GM12878 (cell line): ENCODE measurements around the gene INPP5D. TPM values are rescaled to one million over a fixed set of nuclear protein-coding genes. Genes with fewer than 3 reads are reported as not detected.

ENCODE experiments used
- ATAC-seq: fragments of 200-7000 bp; cut with Tn5 transposase; 3 replicates; pipeline ENCODE4 v1.9.1; 2020; ENCODE audit warnings: mild to moderate bottlenecking, moderate library complexity
- BruUV-seq: library from RNA; stranded (reverse); fragments of 400-500 nt; replicated peaks from 2 replicates; lab custom pipeline; 2021; lab: Mats Ljungman, UMichigan
- CTCF ChIA-PET: fragments of 300-600 bp; sonication (Branson Sonifier 250); formaldehyde crosslinking; extraction: SDS; loops from one replicate; lab custom pipeline; 2021; ENCODE audit warnings: inconsistent platforms; lab: Yijun Ruan, JAX
- POLR2A ChIA-PET: fragments of 350-600 bp; formaldehyde crosslinking; extraction: SDS; loops from one replicate; lab custom pipeline; 2021; ENCODE audit warnings: inconsistent platforms; lab: Charles Lee
- RAD21 ChIA-PET: fragments of 300-600 bp; sonication (Branson Sonifier 250); formaldehyde crosslinking; loops from one replicate; lab custom pipeline; 2023; ENCODE audit warnings: antibody characterized with exemption; ENCODE audit not compliant: unreplicated experiment; lab: Charles Lee
- SMC1A ChIA-PET: fragments of 300-600 bp; sonication (Branson Sonifier 250); formaldehyde crosslinking; loops from one replicate; lab custom pipeline; 2023; ENCODE audit not compliant: unreplicated experiment, uncharacterized antibody; lab: Charles Lee
- DNase-seq: peaks from one replicate; pipeline ENCODE4 v3.0.0-alpha.2; 2011; ENCODE audit warnings: low read depth, low spot score
- FAIRE-seq: peaks from 3 replicates; lab custom pipeline; 2011; peaks lifted over from hg19 to GRCh38; lab: Jason Lieb, UNC
- H2AFZ ChIP-seq: 2 replicates; pipeline ENCODE4 v1.6.0; 2011; ENCODE audit warnings: low read depth, low read length, control low read depth; ENCODE audit not compliant: control insufficient read depth
- H3K27ac ChIP-seq: 2 replicates; pipeline ENCODE4 v1.5.1; 2011; ENCODE audit warnings: control low read depth; ENCODE audit not compliant: control insufficient read depth, insufficient read depth
- H3K27me3 ChIP-seq, 2 experiments: replicated peaks in 1 of 2; 2 replicates each; pipeline versions ENCODE4 v1.6.0 to v1.6.1; 2011; ENCODE audit warnings: low read length in 1 of 2; ENCODE audit not compliant: control insufficient read depth in 2 of 2, insufficient read depth in 2 of 2
- H3K36me3 ChIP-seq, 2 experiments: 2 replicates each; pipeline ENCODE4 v1.5.1; 2011; ENCODE audit warnings: low read length in 1 of 2; ENCODE audit not compliant: control insufficient read depth in 2 of 2, insufficient read depth in 2 of 2
- H3K4me1 ChIP-seq: 2 replicates; pipeline ENCODE4 v1.6.1; 2011; ENCODE audit warnings: mild to moderate bottlenecking, low read length, moderate library complexity, mixed read lengths; ENCODE audit not compliant: control insufficient read depth, insufficient read depth
- H3K4me2 ChIP-seq: 2 replicates; pipeline ENCODE4 v1.6.0; 2011; ENCODE audit warnings: control low read depth; ENCODE audit not compliant: control insufficient read depth, insufficient read depth
- H3K4me3 ChIP-seq: fragments of 200-600 bp; sonication (generic); 2 replicates; pipeline ENCODE4 v1.5.1; 2016
- H3K79me2 ChIP-seq: 2 replicates; pipeline ENCODE4 v1.6.0; 2011; ENCODE audit warnings: low read length; ENCODE audit not compliant: control insufficient read depth, insufficient read depth
- H3K9ac ChIP-seq: 2 replicates; pipeline ENCODE4 v1.8.0; 2011; ENCODE audit warnings: low read length, control low read depth, mixed read lengths; ENCODE audit not compliant: control insufficient read depth, insufficient read depth
- H3K9me3 ChIP-seq: replicated peaks from 3 replicates; pipeline ENCODE4 v1.5.1; 2011; ENCODE audit warnings: mild to moderate bottlenecking, low read length; ENCODE audit not compliant: control insufficient read depth, insufficient read depth
- H4K20me1 ChIP-seq: 2 replicates; pipeline ENCODE4 v1.6.0; 2011; ENCODE audit not compliant: control insufficient read depth, insufficient read depth
- BHLHE40 ChIP-seq, 2 experiments: fragments of 450-650 bp in 1 of 2; IDR thresholded peaks; 2 replicates each; pipeline ENCODE4 v1.6.1; 2011 to 2017; ENCODE audit warnings: low read depth in 2 of 2, borderline replicate concordance in 1 of 2, improper control_type of control experiment in 1 of 2, low read length in 1 of 2, mild to moderate bottlenecking in 1 of 2
- FOS ChIP-seq: IDR thresholded peaks from 3 replicates; pipeline ENCODE4 v1.6.1; 2011; ENCODE audit warnings: borderline replicate concordance; ENCODE audit not compliant: insufficient read length; ENCODE audit errors: extremely low read depth
- IRF4 ChIP-seq: IDR thresholded peaks from 2 replicates; pipeline ENCODE4 v1.6.1; 2011; ENCODE audit warnings: low read depth, low read length
- LARP7 ChIP-seq: fragments of 450-650 bp; IDR thresholded peaks from 2 replicates; pipeline ENCODE4 v1.6.1; 2017; ENCODE audit warnings: mild to moderate bottlenecking
- MEF2A ChIP-seq: IDR thresholded peaks from 2 replicates; pipeline ENCODE4 v1.6.1; 2011; ENCODE audit warnings: low read depth, mild to moderate bottlenecking, low read length, moderate library complexity; ENCODE audit not compliant: insufficient read depth
- NR2C2 ChIP-seq: IDR thresholded peaks from 2 replicates; pipeline ENCODE4 v1.6.1; 2011; ENCODE audit warnings: borderline replicate concordance, low read depth; ENCODE audit not compliant: control insufficient read depth, insufficient read length
- POLR2AphosphoS5 ChIP-seq: IDR thresholded peaks from 2 replicates; pipeline ENCODE4 v1.6.1; 2011; ENCODE audit warnings: mild to moderate bottlenecking, low read length, inconsistent platforms
- PRDM15 ChIP-seq: fragments of 450-650 bp; formaldehyde crosslinking; IDR thresholded peaks from 2 replicates; pipeline ENCODE4 v1.4.0; 2020; ENCODE audit warnings: mild to moderate bottlenecking, moderate library complexity
- SIN3A ChIP-seq: IDR thresholded peaks from 2 replicates; pipeline ENCODE4 v1.6.1; 2012; ENCODE audit warnings: low read depth, low read length, improper control_type of control experiment
- STAT3 ChIP-seq: IDR thresholded peaks from 2 replicates; pipeline ENCODE4 v1.6.1; 2011; ENCODE audit warnings: low read depth, low read length, improper control_type of control experiment
- SUPT20H ChIP-seq: IDR thresholded peaks from 2 replicates; pipeline ENCODE4 v1.6.1; 2011; ENCODE audit warnings: low read depth, mild to moderate bottlenecking, low read length, moderate library complexity, borderline replicate concordance; ENCODE audit not compliant: control insufficient read depth
- TCF3 ChIP-seq: IDR thresholded peaks from 2 replicates; pipeline ENCODE4 v1.6.1; 2012; ENCODE audit warnings: low read depth, mild to moderate bottlenecking, low read length, borderline replicate concordance; ENCODE audit not compliant: insufficient read depth
- WRNIP1 ChIP-seq: IDR thresholded peaks from 2 replicates; pipeline ENCODE4 v1.6.1; 2011; ENCODE audit warnings: low read depth, low read length, improper control_type of control experiment, borderline replicate concordance
- ZNF622 ChIP-seq: fragments of 450-650 bp; IDR thresholded peaks from 2 replicates; pipeline ENCODE4 v1.6.1; 2017; ENCODE audit warnings: mild to moderate bottlenecking, inconsistent platforms
- ZSCAN29 ChIP-seq: fragments of 450-650 bp; IDR thresholded peaks from 2 replicates; pipeline ENCODE4 v1.6.1; 2017; ENCODE audit warnings: mild to moderate bottlenecking, moderate library complexity
- WGBS: methylation state at CpG from one replicate; pipeline ENCODE4 v1.1.6; 2016; ENCODE audit warnings: low lambda C conversion rate; ENCODE audit not compliant: insufficient replicate concordance, insufficient coverage; ENCODE audit errors: missing lambda C conversion rate; 5-methylcytosine and 5-hydroxymethylcytosine counted together
- in situ Hi-C: fragments of 300-500 bp; cut with MboI; formaldehyde crosslinking; loops from 9 replicates; pipeline ENCODE4 v1.14.3; 2018; ENCODE audit warnings: mixed read lengths
- intact Hi-C: fragments of 100-400 bp; cut with micrococcal nuclease; formaldehyde crosslinking; loops from one replicate; pipeline ENCODE4 v1.14.2; 2022; ENCODE audit not compliant: unreplicated experiment
- polyA plus RNA-seq, 11 experiments: library from polyadenylated mRNA; depleted of rRNA in 4 of 11; unstranded in 6 of 11; stranded (reverse) in 5 of 11; fragments of >200 nt; fragmentation: Nextera tagmentation in 4 of 11; fragmentation: Illumina TruSeq in 1 of 11; extraction: Ambion mirVana in 4 of 11; extraction: Trizol in 1 of 11; gene quantifications; 1 replicate in 1 of 11; 2 replicates in 10 of 11; pipeline versions ENCODE4 v1.2.1 to v1.2.3, GENCODE V29; 2011 to 2016; ENCODE audit warnings: inconsistent platforms in 2 of 11, missing spikeins in 2 of 11, low read depth in 1 of 11
- total RNA-seq, 4 experiments: library from RNA; depleted of rRNA in 3 of 4; stranded (reverse); fragments of >200 nt in 3 of 4; fragmentation: Illumina TruSeq in 1 of 4; extraction: Trizol in 1 of 4; gene quantifications; 2 replicates each; pipeline versions ENCODE4 v1.2.1 to v1.2.3, GENCODE V29; 2013 to 2021
- TF ChIP-seq, protein P1 (sequence below): fragments of 150-350 bp; IDR thresholded peaks from 2 replicates; pipeline ENCODE4 v1.6.1; 2016; ENCODE audit warnings: low read depth, low read length

Gene INPP5D
- total and polyA plus RNA-seq, 10 of the 15 experiments (the other 5 are each of a cell fraction or from before 2014, with no cell fraction given) = 11.8 to 139 (median 88.8) TPM

GRCh38 chr2:233056961-233057605 is 3.1 kb upstream of the INPP5D start:
- FAIRE-seq = no peak
- intact Hi-C loops = no loop called here
- H2AFZ ChIP-seq = no peak overlapping the region
- no peak for DNase-seq
- CTCF ChIA-PET = interaction anchor here (0.9 to 1.4 kb wide), 4 partner anchors 26 to 205 kb away, joined by 3 read pairs; no protein-coding TSS in a partner anchor
- RAD21 ChIA-PET = interaction anchor here (1.0 kb wide), 1 partner anchor 166 kb away, joined by 3 read pairs; no protein-coding TSS in a partner anchor
- no peak for ATAC-seq
- H3K79me2 ChIP-seq = peaks cover 27% of the 10 kb centered on the region
- no peak overlapping the region for H3K4me3 ChIP-seq
- H3K27ac ChIP-seq = no peak overlapping the region
- in situ Hi-C loops = no loop called here
- peaks cover 14% of the 10 kb centered on the region for H3K4me1 ChIP-seq
- H3K9ac ChIP-seq = no peak overlapping the region
- H3K4me2 ChIP-seq = no peak overlapping the region
- POLR2A ChIA-PET = interaction anchor here (0.5 to 1.0 kb wide), 3 partner anchors 10 to 117 kb away, joined by 3 to 4 read pairs (median 4); no protein-coding TSS in a partner anchor
- H3K9me3 ChIP-seq = no peaks in the 10 kb centered on the region
- H3K27me3 ChIP-seq = no peaks in the 10 kb centered on the region
- 73% methylated on average over 6 of the region's 6 CpGs for WGBS
- H4K20me1 ChIP-seq = no peaks in the 10 kb centered on the region
- no peaks in the 10 kb centered on the region; a peak in 1 of 4 replicates for H3K36me3 ChIP-seq
- SMC1A ChIA-PET = interaction anchor here (1.0 kb wide), 1 partner anchor 98 kb away, joined by 3 read pairs; no protein-coding TSS in a partner anchor
- no TSS peak for BruUV-seq
- no peak for TF ChIP-seq NR2C2
- no peak for TF ChIP-seq SIN3A
- TF ChIP-seq BHLHE40 (IDR thresholded peaks at IDR 0.05; ENCODE audit: borderline replicate concordance in 1 of 2, low read depth in 2 of 2, low read length in 1 of 2) = no peak
- no peak for TF ChIP-seq LARP7
- no peak for TF ChIP-seq POLR2AphosphoS5
- TF ChIP-seq, protein P1, sequence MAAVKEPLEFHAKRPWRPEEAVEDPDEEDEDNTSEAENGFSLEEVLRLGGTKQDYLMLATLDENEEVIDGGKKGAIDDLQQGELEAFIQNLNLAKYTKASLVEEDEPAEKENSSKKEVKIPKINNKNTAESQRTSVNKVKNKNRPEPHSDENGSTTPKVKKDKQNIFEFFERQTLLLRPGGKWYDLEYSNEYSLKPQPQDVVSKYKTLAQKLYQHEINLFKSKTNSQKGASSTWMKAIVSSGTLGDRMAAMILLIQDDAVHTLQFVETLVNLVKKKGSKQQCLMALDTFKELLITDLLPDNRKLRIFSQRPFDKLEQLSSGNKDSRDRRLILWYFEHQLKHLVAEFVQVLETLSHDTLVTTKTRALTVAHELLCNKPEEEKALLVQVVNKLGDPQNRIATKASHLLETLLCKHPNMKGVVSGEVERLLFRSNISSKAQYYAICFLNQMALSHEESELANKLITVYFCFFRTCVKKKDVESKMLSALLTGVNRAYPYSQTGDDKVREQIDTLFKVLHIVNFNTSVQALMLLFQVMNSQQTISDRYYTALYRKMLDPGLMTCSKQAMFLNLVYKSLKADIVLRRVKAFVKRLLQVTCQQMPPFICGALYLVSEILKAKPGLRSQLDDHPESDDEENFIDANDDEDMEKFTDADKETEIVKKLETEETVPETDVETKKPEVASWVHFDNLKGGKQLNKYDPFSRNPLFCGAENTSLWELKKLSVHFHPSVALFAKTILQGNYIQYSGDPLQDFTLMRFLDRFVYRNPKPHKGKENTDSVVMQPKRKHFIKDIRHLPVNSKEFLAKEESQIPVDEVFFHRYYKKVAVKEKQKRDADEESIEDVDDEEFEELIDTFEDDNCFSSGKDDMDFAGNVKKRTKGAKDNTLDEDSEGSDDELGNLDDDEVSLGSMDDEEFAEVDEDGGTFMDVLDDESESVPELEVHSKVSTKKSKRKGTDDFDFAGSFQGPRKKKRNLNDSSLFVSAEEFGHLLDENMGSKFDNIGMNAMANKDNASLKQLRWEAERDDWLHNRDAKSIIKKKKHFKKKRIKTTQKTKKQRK = no peak
- no peak for TF ChIP-seq MEF2A
- no peak for TF ChIP-seq PRDM15
- TF ChIP-seq TCF3 = no peak
- TF ChIP-seq ZNF622 = no peak
- TF ChIP-seq SUPT20H = no peak
- no peak for TF ChIP-seq WRNIP1
- TF ChIP-seq ZSCAN29 = no peak
- no peak for TF ChIP-seq FOS
- no peak for TF ChIP-seq IRF4
- no peak for TF ChIP-seq STAT3
